DOHH2 (cell line): Measurements from ENCODE around the gene MICA.

Source experiments
- CTCF ChIP-seq: fragments of 200-600 bp; sonication (generic); IDR thresholded peaks from one replicate; pipeline ENCODE4 v1.5.1; 2014; ENCODE audit warnings: antibody characterized with exemption, mild to moderate bottlenecking, low read depth, low read length; ENCODE audit not compliant: poor library complexity, severe bottlenecking
- EZH2phosphoT487 ChIP-seq: fragments of 200-600 bp; sonication (generic); IDR thresholded peaks from 2 replicates; pipeline ENCODE4 v1.6.1; 2017; ENCODE audit warnings: borderline replicate concordance, mild to moderate bottlenecking, antibody characterized with exemption, low read length, moderate library complexity, mixed read lengths

- no peak for TF ChIP-seq CTCF
- no peak for TF ChIP-seq EZH2phosphoT487
These were observed 34.8 kb downstream of the MICA start for GRCh38 chr6:31438222-31438621.
